ENCODE data around the gene MAD1L1. TPM values are rescaled to one million over a fixed set of nuclear protein-coding genes. Genes with fewer than 3 reads are reported as not detected.

The MAD1L1 gene
- total RNA-seq, 1 experiment from 2014 or later: 38.5 TPM

DNA sequence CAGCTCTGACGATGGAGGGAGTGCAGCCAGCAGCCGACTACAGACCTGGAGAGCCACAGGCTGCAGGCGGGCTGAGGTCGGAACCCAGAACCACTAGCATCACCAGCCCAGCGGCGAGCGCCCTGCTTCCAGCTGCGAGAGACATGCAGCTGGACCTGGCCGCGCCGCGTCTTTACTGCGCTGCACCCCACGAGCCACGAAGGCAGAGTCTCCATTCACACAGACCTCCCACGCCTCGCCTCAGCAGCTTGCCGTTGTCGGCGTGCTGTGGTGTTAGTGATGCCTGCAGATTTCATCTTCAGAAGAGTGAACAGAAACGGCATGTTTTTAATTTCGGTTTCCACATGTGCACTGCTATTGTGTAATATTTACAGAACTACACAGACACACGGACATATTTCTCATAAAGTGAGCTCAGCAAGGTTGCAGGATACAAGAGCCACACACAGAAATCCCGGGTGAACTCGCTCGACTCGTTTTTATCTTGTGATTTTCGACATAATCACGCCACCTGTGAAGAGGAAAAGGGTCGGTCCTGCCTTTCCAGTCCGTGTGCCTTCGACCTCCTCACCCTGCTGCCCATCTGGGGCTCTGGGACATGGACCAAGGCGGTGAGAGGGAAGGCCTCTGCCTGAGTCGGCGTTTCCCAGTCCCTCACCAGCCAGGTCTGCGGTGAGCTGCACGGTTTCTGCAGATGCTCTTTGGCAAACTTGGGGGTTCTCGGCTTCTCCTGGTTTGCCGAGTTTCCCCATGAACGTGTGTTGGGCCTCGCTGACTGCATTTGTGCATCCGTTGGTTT, 310.5 kb downstream of the MAD1L1 start:
- H2AFZ ChIP-seq (ENCODE audit: low read depth, low read length, poor library complexity, severe bottlenecking): no peak overlapping the region
- no peaks in the 10 kb centered on the region for H3K9me2 ChIP-seq (ENCODE audit: insufficient read depth)
- TF ChIP-seq, protein P1, sequence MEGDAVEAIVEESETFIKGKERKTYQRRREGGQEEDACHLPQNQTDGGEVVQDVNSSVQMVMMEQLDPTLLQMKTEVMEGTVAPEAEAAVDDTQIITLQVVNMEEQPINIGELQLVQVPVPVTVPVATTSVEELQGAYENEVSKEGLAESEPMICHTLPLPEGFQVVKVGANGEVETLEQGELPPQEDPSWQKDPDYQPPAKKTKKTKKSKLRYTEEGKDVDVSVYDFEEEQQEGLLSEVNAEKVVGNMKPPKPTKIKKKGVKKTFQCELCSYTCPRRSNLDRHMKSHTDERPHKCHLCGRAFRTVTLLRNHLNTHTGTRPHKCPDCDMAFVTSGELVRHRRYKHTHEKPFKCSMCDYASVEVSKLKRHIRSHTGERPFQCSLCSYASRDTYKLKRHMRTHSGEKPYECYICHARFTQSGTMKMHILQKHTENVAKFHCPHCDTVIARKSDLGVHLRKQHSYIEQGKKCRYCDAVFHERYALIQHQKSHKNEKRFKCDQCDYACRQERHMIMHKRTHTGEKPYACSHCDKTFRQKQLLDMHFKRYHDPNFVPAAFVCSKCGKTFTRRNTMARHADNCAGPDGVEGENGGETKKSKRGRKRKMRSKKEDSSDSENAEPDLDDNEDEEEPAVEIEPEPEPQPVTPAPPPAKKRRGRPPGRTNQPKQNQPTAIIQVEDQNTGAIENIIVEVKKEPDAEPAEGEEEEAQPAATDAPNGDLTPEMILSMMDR (IDR thresholded peaks at IDR 0.05 in 2 of 3, conservative IDR thresholded peaks at IDR 0.05 in 1 of 3; ENCODE audit: borderline replicate concordance in 1 of 3, insufficient read depth in 1 of 3, low read depth in 2 of 3, low read length in 2 of 3): no peak
- TF ChIP-seq EZH2 (IDR thresholded peaks at IDR 0.05) (no peak), POLR2A (IDR thresholded peaks at IDR 0.05; ENCODE audit: borderline replicate concordance, extremely low read depth, insufficient read depth, insufficient read length) (no peak), YY1 (IDR thresholded peaks at IDR 0.05; ENCODE audit: extremely low read depth, insufficient replicate concordance, low read depth, low read length) (no peak), SRF (IDR thresholded peaks at IDR 0.05; ENCODE audit: low read depth) (no peak), FOSL1 (IDR thresholded peaks at IDR 0.05; ENCODE audit: low read depth) (no peak), TCF7L2 (IDR thresholded peaks at IDR 0.05; ENCODE audit: borderline replicate concordance, extremely low read depth, insufficient read depth, insufficient read length) (no peak), POLR2AphosphoS5 (IDR thresholded peaks at IDR 0.05; ENCODE audit: low read depth, low read length) (no peak), ZFX (IDR thresholded peaks at IDR 0.05) (no peak), ZNF274 (IDR thresholded peaks at IDR 0.05; ENCODE audit: low read depth, low read length) (no peak), EGR1 (IDR thresholded peaks at IDR 0.05; ENCODE audit: low read depth) (no peak), JUND (IDR thresholded peaks at IDR 0.05) (no peak), ELF1 (IDR thresholded peaks at IDR 0.05; ENCODE audit: borderline replicate concordance, low read depth) (no peak), EZH2phosphoT487 (IDR thresholded peaks at IDR 0.05; ENCODE audit: borderline replicate concordance) (no peak), SIN3A (IDR thresholded peaks at IDR 0.05; ENCODE audit: low read depth) (no peak), RAD21 (IDR thresholded peaks at IDR 0.05; ENCODE audit: low read depth) (no peak)
- TF ChIP-seq, protein P2, sequence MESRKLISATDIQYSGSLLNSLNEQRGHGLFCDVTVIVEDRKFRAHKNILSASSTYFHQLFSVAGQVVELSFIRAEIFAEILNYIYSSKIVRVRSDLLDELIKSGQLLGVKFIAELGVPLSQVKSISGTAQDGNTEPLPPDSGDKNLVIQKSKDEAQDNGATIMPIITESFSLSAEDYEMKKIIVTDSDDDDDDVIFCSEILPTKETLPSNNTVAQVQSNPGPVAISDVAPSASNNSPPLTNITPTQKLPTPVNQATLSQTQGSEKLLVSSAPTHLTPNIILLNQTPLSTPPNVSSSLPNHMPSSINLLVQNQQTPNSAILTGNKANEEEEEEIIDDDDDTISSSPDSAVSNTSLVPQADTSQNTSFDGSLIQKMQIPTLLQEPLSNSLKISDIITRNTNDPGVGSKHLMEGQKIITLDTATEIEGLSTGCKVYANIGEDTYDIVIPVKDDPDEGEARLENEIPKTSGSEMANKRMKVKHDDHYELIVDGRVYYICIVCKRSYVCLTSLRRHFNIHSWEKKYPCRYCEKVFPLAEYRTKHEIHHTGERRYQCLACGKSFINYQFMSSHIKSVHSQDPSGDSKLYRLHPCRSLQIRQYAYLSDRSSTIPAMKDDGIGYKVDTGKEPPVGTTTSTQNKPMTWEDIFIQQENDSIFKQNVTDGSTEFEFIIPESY (IDR thresholded peaks at IDR 0.05; ENCODE audit: extremely low read depth, insufficient replicate concordance, low read length): no peak
- TF ChIP-seq, protein P3, sequence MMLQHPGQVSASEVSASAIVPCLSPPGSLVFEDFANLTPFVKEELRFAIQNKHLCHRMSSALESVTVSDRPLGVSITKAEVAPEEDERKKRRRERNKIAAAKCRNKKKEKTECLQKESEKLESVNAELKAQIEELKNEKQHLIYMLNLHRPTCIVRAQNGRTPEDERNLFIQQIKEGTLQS (IDR thresholded peaks at IDR 0.05): no peak
- H3K79me2 ChIP-seq (ENCODE audit: insufficient read depth, low read length): no peaks in the 10 kb centered on the region
- no peak for DNase-seq (ENCODE audit: low read depth, low spot score)
- H3K36me3 ChIP-seq (ENCODE audit: control insufficient read depth in 1 of 2, insufficient read depth in 2 of 2, low read length in 2 of 2): no peaks in the 10 kb centered on the region
- BruUV-seq (replicated peaks): no TSS peak
- no peak overlapping the region for H3K27ac ChIP-seq (ENCODE audit: low read depth, low read length)
- H4K20me1 ChIP-seq (ENCODE audit: insufficient read depth): no peaks in the 10 kb centered on the region
- H3K9me3 ChIP-seq (ENCODE audit: control insufficient read depth in 1 of 2, insufficient read depth in 1 of 2, low read depth in 1 of 2, low read length in 2 of 2): no peaks in the 10 kb centered on the region
- H3K4me2 ChIP-seq (ENCODE audit: low read length): no peak overlapping the region
- RAD21 ChIA-PET (ENCODE audit: low non-redundant PET in 1 of 2, low total read pairs in 2 of 2, uncharacterized antibody in 2 of 2, unreplicated experiment in 2 of 2): interaction anchor here in 1 of 2 experiments (0.6 kb wide), 1 partner anchor 427 kb away, joined by 3 read pairs; no protein-coding TSS in a partner anchor
- no peaks in the 10 kb centered on the region for H3K27me3 ChIP-seq (ENCODE audit: insufficient read depth, low read length)
- CTCF ChIA-PET: no interaction called here
- no peak overlapping the region for H3K4me3 ChIP-seq (replicated peaks in 1 of 2; ENCODE audit: low read depth in 1 of 2, low read length in 2 of 2)
- no peaks in the 10 kb centered on the region for H3K4me1 ChIP-seq (ENCODE audit: control insufficient read depth in 1 of 2, insufficient read depth in 2 of 2, low read length in 2 of 2)
- POLR2A ChIA-PET: no interaction called here
- intact Hi-C loops (cut with micrococcal nuclease): no loop called here
- H3K9ac ChIP-seq (ENCODE audit: low read length): no peak overlapping the region
- no peak for ATAC-seq
